C4-2B (cell line): ENCODE results near the gene TMCO6.

Source experiments
- ZFX ChIP-seq: fragments of 450-650 bp; IDR thresholded peaks from 2 replicates; pipeline ENCODE4 v1.6.1; 2017
- TF ChIP-seq, protein P1 (sequence below): fragments of 450-650 bp; conservative IDR thresholded peaks from 2 replicates; pipeline ENCODE4 v1.5.1; 2017; ENCODE audit warnings: mild to moderate bottlenecking

GRCh38 chr5:140694276-140694675, 55.0 kb downstream of the TMCO6 start:
- TF ChIP-seq, protein P1, sequence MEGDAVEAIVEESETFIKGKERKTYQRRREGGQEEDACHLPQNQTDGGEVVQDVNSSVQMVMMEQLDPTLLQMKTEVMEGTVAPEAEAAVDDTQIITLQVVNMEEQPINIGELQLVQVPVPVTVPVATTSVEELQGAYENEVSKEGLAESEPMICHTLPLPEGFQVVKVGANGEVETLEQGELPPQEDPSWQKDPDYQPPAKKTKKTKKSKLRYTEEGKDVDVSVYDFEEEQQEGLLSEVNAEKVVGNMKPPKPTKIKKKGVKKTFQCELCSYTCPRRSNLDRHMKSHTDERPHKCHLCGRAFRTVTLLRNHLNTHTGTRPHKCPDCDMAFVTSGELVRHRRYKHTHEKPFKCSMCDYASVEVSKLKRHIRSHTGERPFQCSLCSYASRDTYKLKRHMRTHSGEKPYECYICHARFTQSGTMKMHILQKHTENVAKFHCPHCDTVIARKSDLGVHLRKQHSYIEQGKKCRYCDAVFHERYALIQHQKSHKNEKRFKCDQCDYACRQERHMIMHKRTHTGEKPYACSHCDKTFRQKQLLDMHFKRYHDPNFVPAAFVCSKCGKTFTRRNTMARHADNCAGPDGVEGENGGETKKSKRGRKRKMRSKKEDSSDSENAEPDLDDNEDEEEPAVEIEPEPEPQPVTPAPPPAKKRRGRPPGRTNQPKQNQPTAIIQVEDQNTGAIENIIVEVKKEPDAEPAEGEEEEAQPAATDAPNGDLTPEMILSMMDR: no peak
- TF ChIP-seq ZFX: no peak
